Subcutaneous preadipocyte (primary cell): ENCODE measurements around the gene ZNF117. TPM values are rescaled to one million over a fixed set of nuclear protein-coding genes. Genes with fewer than 3 reads are reported as not detected.

ENCODE experiments used
- small RNA-seq: library from RNA; depleted of rRNA; stranded (forward); fragments of <200 nt; gene quantifications from one replicate; pipeline ENCODE3, GENCODE V24; 2012
- total RNA-seq: library from RNA; depleted of rRNA; stranded (reverse); fragments of >200 nt; gene quantifications from 2 replicates; pipeline ENCODE4 v1.2.3, GENCODE V29; 2012

The ZNF117 gene
- 2.3 and 5.1 TPM in 2 replicates for total RNA-seq

GRCh38 chr7:64990936-64991335 lies at the start of gene ZNF117:
ZNF117 (minus strand) TSS chr7:64991036.

GRCh38 chr7:65006094-65006992 lies 15.5 kb upstream of the ZNF117 start, which contains the start of gene ERV3-1:
ERV3-1 (minus strand) TSS chr7:65006687; CDS start chr7:64993026, 13,661 bp downstream.

Small RNA genes within 50 kb of the gene (small RNA-seq; reads per million reads assigned to genes)
- not detected for gene RNU6-1229P

Other genes starting within 250 kb of the ZNF117 start
- 7.2 and 7.7 TPM in 2 replicates for gene ZNF138, start 196.6 kb downstream of the ZNF117 start, total RNA-seq
- gene ZNF273, start 87.8 kb downstream of the ZNF117 start, total RNA-seq: 5.9 and 6.3 TPM in 2 replicates
- 6.8 and 8.5 TPM in 2 replicates for gene ERV3-1, start 15.7 kb upstream of the ZNF117 start, total RNA-seq